HG03196 (cell line): ENCODE data around the gene TAF10.
A peak's percentile ranks its signal among the peaks of the same experiment; 100 is the strongest.

Experiments
- ATAC-seq: cut with Tn5 transposase; IDR thresholded peaks from one replicate; pipeline ENCODE4 v1.9.1; 2021; ENCODE audit not compliant: unreplicated experiment

The TAF10 gene

DNA sequence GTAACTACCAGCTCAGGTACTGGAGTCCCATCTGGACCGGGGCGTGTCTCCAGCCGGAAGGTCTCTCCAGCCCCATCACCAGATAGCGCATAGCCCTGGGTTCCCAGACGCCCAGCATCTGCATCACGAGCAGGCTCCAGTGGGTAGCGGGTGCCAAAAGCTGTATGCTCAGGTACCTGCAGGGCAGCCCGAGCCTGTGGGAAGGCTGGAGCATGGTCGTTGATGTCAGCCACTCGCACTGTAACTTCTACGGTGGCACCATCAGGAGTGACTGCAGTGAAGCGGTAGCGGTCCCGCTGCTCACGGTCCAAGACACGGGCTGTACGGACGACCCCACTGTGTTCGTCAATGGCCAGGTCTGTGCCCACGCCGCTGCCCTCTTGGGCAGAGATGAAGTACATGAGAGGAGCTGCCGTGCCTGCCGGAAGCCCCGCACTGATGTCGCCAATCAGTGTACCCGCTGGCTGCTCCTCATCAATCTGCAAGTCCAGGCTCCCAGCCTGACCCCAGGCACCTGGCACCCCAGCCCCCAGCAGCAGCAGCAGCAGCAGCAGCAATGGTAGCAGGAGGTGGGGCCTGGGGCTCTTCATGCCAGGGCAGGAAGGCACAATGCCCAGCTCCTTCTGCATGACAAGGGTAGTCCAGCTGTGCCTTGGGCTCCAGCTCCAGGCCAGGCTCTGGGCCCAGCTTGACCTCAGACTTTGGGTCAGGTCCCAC lies 29.1 kb upstream of the TAF10 start:
- ATAC-seq, result no peak

GRCh38 chr11:6640036-6640984 lies 28.3 kb upstream of the TAF10 start:
- ATAC-seq, result no peak

DNA sequence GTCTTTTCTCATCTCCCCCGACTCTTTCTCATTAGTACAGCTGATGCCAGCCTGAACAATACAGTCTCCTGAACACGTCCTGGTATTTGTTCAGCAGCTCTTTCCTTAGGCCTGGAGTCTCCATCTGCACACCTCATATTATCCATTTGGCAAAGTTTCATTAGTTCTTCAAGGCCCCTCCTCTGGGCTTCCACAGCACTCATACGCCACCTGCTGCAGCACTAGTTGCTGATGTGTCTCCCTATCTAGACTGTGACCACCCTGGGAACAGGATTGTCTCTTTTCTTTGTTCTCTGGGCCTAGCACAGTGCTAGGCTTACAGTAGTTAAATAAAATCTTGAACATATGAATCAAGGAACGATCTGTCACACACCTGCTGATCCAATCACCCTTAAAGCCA lies 26.4 kb upstream of the TAF10 start:
- no peak for ATAC-seq

DNA sequence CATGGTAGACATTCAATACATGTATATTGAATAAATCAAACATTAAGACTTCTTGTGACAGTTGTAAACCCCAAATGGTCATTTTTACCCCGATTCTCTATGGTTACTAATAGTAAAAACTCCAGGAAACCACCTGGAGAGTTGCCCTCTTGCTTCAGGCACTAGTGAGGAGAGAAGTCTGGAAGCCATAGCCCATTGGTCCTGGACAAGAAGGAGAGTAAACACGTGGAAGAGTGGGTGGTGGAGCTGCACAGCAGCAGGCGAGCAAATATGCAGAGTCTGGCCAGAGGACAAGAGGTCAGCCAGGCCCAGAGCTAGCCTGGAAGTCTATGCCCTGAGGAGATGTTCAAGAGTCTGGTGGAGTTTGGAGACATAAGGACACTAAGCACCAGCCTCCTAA lies 25.9 kb upstream of the TAF10 start:
- ATAC-seq, result no peak

DNA sequence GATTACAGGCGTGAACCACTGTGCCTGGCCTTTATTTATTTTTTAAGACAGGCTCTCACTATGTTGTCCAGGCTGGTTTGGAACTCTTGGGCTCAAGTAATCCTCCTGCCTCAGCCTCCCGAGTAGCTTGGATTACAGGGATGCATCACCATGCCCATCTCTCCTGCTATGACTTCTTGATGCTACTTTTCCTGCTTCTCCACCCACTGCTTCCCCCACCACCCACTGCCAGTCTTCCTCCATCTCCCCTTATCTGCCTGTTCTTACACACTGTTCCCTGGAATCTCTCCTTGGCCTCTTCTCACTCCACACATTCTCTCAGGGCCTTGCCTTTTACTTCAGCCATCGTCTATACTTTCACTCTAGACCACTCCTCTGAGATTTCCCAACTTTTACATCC lies 24.5 kb upstream of the TAF10 start:
- ATAC-seq, result no peak

GRCh38 chr11:6635082-6635932 lies 23.3 kb upstream of the TAF10 start:
- ATAC-seq, result no peak

DNA sequence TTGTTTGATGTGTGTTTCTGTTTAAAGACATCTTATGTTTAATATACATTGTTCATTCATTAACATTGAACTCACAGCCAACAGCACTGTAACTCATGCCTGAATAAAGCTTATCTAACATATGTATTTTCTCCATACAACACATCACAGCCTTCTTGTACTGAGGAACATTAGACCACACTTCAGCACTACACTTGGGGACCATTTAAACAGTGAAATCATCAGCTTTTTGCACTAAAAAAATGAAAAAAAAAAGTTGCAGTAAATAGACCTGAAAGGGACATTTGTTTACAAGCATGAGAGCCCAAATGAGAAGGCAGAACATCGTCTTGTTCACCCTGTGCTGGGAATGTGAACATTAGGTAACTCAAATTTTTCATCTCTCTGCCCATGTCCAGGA lies 22.5 kb upstream of the TAF10 start:
- no peak for ATAC-seq

DNA sequence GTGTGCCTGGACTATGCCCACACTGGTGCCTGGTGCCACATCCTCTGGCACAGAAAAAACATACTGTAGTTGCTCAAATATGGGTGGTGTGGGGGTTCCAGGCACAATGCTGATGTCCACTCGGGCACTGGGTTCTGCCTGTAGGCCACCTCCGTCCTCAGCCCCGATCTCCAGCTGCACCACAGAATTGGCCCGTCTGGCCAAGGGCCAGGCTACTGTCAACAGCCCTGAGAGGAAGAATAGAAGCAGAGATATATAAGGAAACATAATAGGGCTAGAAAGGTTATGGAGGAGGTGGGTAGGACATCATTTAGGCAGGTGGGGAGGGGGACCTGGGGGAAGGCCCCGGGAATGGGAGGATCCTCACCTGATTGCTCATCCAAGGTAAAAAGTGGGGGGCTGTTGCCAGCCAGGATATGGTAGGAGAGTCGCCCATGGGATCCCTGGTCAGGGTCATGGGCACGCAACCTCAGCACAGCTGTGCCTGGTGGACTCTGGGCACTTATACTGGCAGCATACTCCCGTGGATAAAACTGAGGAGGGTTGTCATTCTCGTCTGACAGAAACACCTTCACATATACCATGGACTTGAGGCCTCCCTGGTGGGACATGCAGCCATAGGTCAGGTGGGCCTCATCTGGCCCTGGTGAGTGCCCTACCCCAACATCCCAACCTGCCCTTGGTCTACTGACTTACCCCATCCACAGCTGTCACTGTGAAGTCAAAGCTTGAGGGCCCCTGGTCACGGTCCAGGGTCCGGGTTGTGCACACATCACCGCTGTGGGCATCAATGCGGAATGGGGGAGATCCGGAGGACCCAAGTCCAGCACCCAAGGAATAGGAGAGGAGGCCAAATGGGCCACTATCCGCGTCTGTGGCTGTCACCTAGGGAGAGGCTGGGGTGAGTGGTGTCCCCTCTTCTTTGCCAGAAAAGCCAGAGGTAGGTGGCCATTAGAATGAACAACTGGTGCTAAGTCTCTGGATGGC lies 21.7 kb upstream of the TAF10 start:
- ATAC-seq, result no peak

DNA sequence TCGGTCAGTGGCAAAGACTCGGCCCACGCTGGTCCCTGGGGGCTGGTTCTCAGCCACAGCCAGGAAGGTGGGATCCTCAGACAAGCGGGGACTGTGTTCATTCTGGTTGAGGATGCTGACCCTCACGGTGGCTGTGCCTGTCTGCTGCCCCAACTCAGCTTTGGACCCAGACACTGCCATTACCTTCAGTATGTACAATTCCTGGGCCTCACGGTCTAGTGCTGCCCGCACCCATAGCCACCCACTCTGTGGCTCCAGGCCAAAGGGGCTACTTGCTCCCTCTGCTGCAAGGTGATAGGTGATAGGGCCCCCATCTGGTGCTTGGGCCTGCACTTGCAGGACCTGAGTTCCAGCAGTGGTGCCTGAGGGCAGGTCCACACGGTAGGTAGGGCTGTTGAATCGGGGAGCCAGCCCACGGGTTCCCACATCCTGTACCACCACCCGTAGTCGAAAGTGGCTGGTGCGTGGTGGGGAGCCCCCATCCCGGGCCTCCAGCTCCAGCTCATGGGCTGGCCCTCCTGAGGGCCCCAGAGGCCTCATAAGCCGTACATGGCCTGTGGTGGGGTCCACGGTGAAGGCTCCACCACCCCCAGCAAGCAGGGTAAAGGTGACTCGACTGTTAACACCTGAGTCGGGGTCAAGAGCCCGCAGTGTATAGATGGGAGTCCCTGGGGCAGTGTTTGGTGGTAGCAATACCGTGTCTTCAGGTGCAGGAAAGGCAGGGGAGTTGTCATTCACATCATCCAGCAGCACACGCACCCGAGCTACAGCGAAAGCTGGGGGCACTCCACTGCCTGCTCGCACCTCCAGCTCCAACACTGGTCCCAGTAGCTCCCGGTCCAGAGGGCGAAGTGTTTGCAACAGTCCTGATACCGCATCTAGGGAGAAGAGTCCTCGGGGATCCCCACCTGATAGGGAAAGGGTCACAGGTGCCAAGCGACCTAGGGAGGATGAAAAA lies 20.4 kb upstream of the TAF10 start:
- ATAC-seq, result no peak

GRCh38 chr11:6631361-6631890 lies 19.4 kb upstream of the TAF10 start:
- ATAC-seq, result no peak

DNA sequence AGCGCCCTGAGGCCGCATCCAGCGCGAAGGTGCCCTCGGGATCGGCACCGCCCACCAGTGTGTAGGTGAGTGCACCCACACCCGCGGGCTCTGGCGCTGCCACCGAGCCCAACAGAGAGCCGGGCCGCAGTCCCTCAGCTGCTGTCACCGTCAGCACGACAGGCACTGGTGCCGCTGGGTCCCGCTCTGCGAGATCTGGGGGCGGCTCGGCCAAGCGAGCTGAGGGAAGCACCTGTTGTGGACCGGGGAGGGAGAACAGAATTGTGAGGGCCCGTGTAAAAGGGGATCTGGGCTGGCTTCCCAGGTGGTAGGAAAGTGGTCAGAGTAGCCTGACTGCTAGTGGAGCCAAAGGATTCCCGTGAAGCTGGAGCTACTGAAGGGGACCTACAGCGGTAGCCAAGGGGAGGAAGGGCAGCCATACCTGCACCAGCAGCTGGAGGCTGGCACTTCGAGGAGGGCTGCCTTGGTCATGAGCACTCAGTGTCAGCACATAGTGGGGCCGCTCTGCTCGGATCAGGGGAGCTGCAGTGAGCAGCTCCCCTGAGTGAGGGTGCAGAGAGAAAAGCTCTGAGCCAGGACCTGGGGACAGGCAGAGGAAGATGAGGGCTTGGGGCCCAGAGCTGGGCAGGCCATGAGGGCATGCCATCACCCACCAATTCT lies 18.7 kb upstream of the TAF10 start:
- no peak for ATAC-seq

DNA sequence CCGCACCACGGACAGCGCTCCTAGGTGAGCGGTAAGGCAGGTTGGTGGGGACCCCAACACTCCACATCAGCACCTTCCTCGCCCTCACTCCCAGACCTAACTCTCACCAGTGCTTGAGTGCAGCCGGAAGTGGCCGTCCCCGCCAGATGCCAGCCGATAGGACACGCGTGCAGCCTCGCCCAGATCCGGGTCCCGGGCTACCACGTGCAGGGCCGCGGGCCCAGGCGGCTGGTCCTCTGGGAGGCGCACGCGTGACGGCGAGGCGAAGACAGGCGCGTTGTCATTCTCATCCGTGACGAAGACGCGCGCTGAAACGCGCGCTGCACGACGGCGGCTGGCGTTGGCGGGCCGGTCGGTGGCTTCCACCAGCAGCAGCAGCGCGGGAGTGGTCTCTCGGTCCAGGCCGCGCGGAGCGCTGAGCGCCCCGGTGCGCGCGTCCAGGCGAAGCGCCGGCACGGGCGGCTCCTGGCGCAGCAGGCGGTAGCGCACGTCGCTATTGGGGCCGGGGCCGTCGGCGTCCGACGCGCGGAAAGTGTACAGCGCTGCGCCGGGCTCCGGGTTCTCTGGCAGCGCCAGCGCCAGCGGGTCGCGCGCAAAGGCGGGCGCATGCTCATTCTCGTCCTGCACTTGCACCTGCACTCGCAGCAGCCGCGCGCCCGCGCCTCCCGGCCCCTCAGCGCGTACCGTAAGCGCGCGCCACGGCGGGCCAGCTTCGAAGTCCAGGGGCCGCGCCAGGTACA lies 18.0 kb upstream of the TAF10 start:
- no peak for ATAC-seq

DNA sequence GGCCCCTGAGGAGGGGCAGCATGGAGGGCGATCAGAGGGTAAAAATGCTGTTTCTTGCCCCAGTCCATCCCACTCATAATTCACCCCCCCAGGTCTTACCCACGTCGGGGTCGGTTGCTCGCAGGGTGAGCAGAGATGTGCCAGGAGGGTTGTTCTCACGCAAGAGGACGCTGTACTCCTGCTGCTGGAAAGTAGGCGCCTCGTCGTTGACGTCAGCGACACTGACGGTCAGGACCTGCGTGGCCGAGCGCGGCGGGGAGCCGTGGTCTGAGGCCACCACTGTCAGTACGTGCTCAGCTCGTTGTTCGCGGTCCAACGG lies 17.5 kb upstream of the TAF10 start:
- ATAC-seq, result no peak

GRCh38 chr11:6628526-6628925 lies 16.5 kb upstream of the TAF10 start:
- ATAC-seq, result no peak

DNA sequence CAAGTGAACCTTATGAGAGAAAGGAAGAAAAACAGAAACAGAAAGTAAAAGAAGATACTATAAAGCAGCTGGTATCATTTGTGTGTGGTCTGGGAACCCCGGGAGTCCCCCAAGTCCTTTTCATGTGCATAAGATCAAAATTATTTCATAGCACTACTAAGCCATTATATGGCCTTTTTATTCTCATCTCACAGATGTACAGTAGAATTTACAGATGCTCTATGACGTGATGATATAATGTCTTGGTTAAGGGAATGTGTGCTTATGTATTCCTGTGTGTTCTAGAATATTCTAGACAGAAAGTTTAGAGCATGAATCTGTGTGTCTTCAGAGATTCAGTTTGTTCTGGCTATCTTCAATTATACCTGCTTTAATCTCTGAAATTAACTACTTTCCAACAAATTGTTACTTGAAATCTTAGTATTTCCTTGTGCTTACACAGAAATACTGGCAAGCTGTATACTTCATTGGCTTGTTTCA lies 15.8 kb upstream of the TAF10 start:
- peak; percentile 49 for ATAC-seq

DNA sequence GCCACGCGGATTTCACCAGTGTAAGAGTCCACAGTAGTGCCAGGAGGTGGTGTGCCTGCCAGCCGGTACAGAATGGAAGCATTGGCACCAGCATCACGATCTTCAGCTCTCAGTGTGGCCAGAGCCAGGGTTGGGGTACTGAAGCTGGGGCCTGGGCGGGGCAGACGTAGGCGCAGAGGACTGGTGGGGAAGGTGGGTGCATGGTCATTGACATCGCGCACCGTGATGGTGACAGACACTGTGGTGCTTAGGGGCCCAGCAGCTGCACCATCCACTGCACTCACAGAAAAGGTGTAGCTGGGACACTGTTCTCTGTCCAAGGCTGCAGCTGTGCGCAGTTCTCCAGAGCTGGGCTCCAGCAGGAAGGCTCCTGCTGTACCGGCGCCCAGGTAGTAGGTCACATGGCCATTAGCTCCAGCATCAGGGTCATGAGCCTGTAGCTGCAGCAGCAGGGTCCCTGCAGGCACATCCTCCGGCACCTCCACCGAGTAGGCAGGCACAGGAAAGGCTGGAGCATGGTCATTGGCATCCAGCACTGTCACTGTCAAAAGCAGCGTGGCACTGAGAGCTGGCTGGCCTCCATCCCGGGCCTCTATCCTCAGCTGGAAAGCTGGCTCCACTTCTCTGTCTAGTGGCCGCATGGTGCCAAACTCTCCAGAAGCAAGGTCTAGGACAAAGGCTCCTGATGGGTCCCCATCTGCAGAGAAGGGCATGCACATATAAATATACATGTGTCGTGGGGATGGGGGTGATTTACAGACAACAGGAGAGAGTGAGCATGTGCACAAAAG lies 15.2 kb upstream of the TAF10 start:
- ATAC-seq, result no peak
